Measurements from ENCODE around the gene TMIGD2.
A peak's percentile ranks its signal among the peaks of the same experiment; 100 is the strongest.
"Not testable (repeated sequence)": the region's sequence is repeated elsewhere in the genome, so short reads cannot be mapped to it uniquely, and the experiment has no call there.

TMIGD2 gene

DNA sequence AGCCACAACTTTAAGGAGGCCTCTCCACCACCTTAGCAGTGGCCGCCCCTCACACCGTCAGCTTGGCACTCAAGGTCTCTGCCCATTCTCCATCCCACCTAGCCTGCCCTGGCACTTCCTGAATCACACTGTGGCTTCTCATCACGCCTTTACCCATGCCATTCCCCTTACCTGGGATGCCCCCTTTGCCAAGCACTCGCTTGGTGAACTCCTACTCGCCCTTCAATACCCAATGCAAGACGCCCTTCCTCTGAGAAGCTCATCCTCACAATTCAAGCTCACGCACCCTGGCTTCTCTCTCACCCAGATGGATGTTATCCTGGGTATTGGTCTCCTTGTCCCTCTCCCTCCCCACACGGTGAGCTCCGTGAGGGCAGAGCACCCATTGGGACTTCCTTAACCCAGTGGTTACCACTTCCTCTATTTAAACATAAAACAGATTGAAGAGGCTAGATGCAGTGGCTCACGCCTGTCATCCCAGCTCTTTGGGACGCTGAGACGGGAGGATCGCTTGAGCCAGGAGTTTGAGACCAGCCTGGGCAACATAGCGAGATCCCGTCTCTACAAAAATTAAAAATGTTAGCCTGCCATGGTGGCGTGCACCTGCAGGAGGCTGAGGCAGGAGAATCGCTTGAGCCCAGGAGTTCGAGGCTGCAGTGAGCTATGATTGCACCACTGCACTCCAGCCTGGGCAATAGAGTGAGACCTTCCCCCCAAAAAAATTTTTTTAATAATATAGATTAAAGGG, 35.8 kb downstream of the TMIGD2 start:
- DNase-seq: no peak

DNA sequence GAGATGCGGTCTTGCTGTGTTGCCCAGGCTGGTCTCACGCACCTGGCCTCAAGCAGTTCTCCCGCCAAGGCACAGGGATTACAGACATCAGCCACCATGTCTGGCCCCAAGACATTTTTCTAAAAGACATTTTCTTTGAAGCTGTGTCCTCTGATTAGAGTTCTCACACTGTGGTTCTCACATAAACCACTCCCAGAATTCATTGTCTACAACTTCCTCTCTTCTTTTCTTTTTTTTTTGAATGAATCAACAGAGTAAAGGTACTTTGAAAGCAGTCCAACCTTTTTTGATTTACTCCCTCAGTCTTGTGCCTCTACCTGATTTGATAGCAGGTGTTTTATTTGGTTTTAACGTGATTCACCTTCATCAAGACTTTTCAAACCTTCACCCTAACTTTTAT, 37.4 kb downstream of the TMIGD2 start:
- no peak for DNase-seq

DNA sequence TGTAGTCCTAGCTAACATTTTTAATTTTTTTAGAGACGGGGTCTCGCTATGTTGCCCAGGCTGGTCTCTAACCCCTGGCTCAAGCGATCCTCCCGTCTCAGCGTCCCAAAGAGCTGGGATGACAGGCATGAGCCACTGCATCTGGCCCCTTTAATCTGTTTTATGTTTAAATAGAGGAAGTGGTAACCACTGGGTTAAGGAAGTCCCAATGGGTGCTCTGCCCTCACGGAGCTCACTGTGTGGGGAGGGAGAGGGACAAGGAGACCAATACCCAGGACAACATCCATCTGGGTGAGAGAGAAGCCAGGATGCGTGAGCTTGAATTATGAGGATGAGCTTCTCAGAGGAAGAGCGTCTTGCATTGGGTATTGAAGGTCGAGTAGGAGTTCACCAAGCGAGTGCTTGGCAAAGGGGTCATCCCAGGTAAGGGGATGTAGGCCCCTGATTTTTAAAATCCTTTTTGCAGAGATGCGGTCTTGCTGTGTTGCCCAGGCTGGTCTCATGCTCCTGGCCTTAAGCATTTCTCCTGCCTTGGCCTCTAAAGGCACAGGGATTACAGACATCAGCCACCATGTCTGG, 41.5 kb downstream of the TMIGD2 start:
- DNase-seq: no peak

DNA sequence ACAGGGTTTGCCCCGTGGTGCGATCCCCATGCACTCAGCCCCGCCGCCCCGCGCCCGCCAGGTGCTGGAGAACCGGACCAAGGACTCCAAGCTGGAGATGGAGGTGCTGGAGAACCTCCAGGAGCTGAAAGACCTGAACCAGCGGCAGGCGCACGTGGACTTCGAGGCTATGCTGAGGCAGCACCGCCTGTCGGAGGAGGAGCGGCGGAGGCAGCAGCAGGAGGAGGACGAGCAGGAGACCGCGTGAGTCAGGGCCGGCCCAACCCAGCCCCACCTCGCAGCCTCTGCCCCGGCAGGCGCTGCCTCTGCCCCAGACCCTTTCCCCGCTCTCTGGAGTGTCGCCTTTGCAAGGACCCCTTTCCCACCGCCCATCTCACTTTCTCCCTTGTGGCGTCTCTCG, 44.0 kb downstream of the TMIGD2 start:
- no peak for DNase-seq

- no peak for DNase-seq
Measured at GRCh38 chr19:4257025-4257424, 45.2 kb downstream of the TMIGD2 start.

DNA sequence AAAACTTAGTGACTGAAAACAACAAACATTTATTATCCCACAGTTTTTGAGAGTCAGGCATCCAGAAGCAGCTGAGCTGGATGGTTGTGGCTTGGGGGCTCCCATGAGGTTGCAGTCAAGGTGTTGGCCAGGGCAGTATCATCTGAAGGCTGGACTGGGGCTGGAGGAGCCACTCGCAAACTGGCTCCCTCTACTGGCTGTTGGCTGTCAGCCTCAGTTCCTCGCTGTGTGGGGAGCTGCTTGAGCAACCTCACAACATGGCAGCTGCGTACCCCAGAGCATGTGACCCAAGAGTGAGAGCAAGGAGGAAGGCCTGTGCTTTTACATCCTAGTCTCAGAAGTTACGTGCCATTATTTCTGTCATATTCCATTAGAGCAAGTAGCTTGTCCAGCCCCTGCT, 45.6 kb downstream of the TMIGD2 start:
- DNase-seq: no peak

GRCh38 chr19:4246767-4247593, 55.2 kb downstream of the TMIGD2 start, which contains the start of gene YJU2:
Gene YJU2 (plus strand): TSS chr19:4247080. CDS start chr19:4247147, 67 bp downstream.
- DNase-seq: peak; percentile 100

DNA sequence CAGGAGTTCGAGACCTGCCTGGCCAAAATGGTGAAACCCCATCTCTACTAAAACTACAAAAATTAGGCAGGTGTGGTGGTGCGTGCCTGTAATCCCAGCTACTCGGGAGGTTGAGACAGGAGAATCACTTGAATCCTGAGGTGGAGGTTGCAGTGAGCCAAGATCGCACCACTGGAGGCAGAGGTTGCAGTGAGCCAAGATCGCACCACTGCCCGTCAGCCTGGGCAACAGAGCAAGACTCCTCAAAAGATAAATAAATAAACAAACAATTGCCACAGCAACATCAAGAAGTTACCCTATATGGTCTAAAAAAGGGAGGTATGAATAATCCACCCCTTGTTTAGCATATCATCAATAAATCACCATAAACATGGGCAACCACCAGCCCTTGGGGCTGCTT, 56.3 kb downstream of the TMIGD2 start:
- DNase-seq: not testable (repeated sequence)
